HFF-Myc (cell line): ENCODE measurements around the gene COL18A1.
"Not testable (repeated sequence)": the region's sequence is repeated elsewhere in the genome, so short reads cannot be mapped to it uniquely, and the experiment has no call there.

ENCODE experiments used
- DNase-seq: peaks from one replicate; pipeline ENCODE4 v3.0.0-alpha.2; 2011; ENCODE audit warnings: low read depth; ENCODE audit errors: extremely low read depth
- H3K4me3 ChIP-seq: replicated peaks from 2 replicates; pipeline ENCODE4 v1.5.1; 2011; ENCODE audit warnings: low read depth, mild to moderate bottlenecking, control low read depth, low read length
- CTCF ChIP-seq: IDR thresholded peaks from 2 replicates; pipeline ENCODE4 v1.5.1; 2012; ENCODE audit warnings: mild to moderate bottlenecking, low read depth, low read length, control low read depth; ENCODE audit errors: missing control alignments

The COL18A1 gene

GRCh38 chr21:45525910-45526306, 120.9 kb downstream of the COL18A1 start:
- no peak overlapping the region for H3K4me3 ChIP-seq
- no peak for DNase-seq
- no peak for TF ChIP-seq CTCF

- not testable (repeated sequence) for H3K4me3 ChIP-seq, DNase-seq
Observed at GRCh38 chr21:45527151-45527999, 122.4 kb downstream of the COL18A1 start.

- DNase-seq: no peak
- TF ChIP-seq CTCF: no peak
- no peak overlapping the region for H3K4me3 ChIP-seq
Observed at GRCh38 chr21:45528028-45528705, 123.2 kb downstream of the COL18A1 start.

GRCh38 chr21:45528981-45529784, 124.2 kb downstream of the COL18A1 start:
- no peak for DNase-seq
- no peak overlapping the region for H3K4me3 ChIP-seq
- TF ChIP-seq CTCF: no peak

- no peak for TF ChIP-seq CTCF
- H3K4me3 ChIP-seq: no peak overlapping the region
- no peak for DNase-seq
Observed at GRCh38 chr21:45529785-45530422, 124.9 kb downstream of the COL18A1 start.

- DNase-seq: no peak
- no peak for TF ChIP-seq CTCF
Observed at GRCh38 chr21:45530423-45531113, 125.6 kb downstream of the COL18A1 start.

GRCh38 chr21:45531114-45531392, 126.1 kb downstream of the COL18A1 start:
- not testable (repeated sequence) for H3K4me3 ChIP-seq, DNase-seq

More at GRCh38 chr21:45530423-45531113, 125.6 kb downstream of the COL18A1 start:
- H3K4me3 ChIP-seq: no peak overlapping the region
